Measurements from ENCODE around the gene SAP30BP. TPM values are rescaled to one million over a fixed set of nuclear protein-coding genes. Genes with fewer than 3 reads are reported as not detected.

The SAP30BP gene
- total and polyA plus RNA-seq, 2 of the 8 experiments (the other 6 are each of a cell fraction or from before 2014, with no cell fraction given): 63.3 to 79.9 TPM

DNA sequence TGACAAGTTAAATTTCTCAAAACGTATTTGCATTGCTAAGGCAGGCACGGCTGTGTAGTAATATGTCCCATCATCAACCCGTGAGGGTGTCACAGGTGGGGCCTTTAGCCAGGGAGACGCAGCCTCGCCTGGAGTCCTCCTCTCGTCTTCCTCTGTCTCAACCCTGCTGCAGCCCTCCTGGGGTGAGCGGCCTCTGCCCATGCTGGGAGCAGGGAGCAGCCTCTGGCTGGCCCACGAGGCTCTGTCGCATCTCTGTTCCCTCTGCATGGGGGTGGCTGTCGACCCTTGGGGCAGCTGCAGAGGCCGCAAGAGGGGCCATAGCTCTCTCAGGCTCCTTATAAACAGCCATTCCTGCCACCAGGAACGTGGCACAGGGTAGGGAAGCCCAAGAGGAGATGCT is 34.7 kb upstream of the SAP30BP start:
- no peak overlapping the region for H3K14ac ChIP-seq (ENCODE audit: insufficient read length)
- 80% methylated on average over 12 of the region's 12 CpGs; no CpG with 5 or more reads in 1 of the 2 experiments for WGBS, 2 experiments (ENCODE audit: extremely low coverage in 1 of 2, insufficient coverage in 1 of 2, insufficient read length in 1 of 2, insufficient replicate concordance in 2 of 2, low coverage in 1 of 2, low lambda C conversion rate in 2 of 2, missing lambda C conversion rate in 1 of 2)
- no peaks in the 10 kb centered on the region for H3K9me3 ChIP-seq (ENCODE audit: insufficient read depth in 2 of 2, low read depth in 1 of 2, low read length in 1 of 2)
- no peaks in the 10 kb centered on the region for H3K79me2 ChIP-seq (ENCODE audit: control insufficient read depth in 1 of 2, insufficient read depth in 2 of 2, low read length in 2 of 2)
- no peak overlapping the region for H3K4me2 ChIP-seq (ENCODE audit: insufficient read depth in 1 of 2, low read depth in 2 of 2, low read length in 2 of 2)
- H3K27me3 ChIP-seq (replicated peaks in 1 of 4; ENCODE audit: control insufficient read depth in 3 of 4, extremely low read depth in 1 of 4, insufficient read depth in 3 of 4, low read length in 3 of 4): no peaks in the 10 kb centered on the region
- H3K56ac ChIP-seq (replicated peaks; ENCODE audit: insufficient read length, low read depth, low read length): no peak overlapping the region
- no peak for TF ChIP-seq RNF2 (IDR thresholded peaks at IDR 0.05; ENCODE audit: borderline replicate concordance, low read depth, low read length, missing control alignments, poor library complexity, severe bottlenecking)
- no peak for TF ChIP-seq GABPA (IDR thresholded peaks at IDR 0.05; ENCODE audit: borderline replicate concordance, insufficient read depth, low read length)
- TF ChIP-seq RBBP5 (IDR thresholded peaks at IDR 0.05; ENCODE audit: borderline replicate concordance, low read depth, low read length): no peak
- no peak for TF ChIP-seq RFX5 (IDR thresholded peaks at IDR 0.05; ENCODE audit: borderline replicate concordance, low read depth, low read length)
- no peak for TF ChIP-seq POU5F1 (IDR thresholded peaks at IDR 0.05; ENCODE audit: low read depth, low read length)
- no peak for TF ChIP-seq CTBP2 (IDR thresholded peaks at IDR 0.05; ENCODE audit: borderline replicate concordance, insufficient read depth, insufficient read length, low read length)
- TF ChIP-seq BRCA1 (IDR thresholded peaks at IDR 0.05; ENCODE audit: low read depth, low read length): no peak
- TF ChIP-seq SP4 (IDR thresholded peaks at IDR 0.05; ENCODE audit: low read length): no peak
- no peak for TF ChIP-seq KDM4A (IDR thresholded peaks at IDR 0.05; ENCODE audit: low read depth, low read length, severe bottlenecking)
- TF ChIP-seq, protein P1, sequence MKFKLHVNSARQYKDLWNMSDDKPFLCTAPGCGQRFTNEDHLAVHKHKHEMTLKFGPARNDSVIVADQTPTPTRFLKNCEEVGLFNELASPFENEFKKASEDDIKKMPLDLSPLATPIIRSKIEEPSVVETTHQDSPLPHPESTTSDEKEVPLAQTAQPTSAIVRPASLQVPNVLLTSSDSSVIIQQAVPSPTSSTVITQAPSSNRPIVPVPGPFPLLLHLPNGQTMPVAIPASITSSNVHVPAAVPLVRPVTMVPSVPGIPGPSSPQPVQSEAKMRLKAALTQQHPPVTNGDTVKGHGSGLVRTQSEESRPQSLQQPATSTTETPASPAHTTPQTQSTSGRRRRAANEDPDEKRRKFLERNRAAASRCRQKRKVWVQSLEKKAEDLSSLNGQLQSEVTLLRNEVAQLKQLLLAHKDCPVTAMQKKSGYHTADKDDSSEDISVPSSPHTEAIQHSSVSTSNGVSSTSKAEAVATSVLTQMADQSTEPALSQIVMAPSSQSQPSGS (IDR thresholded peaks at IDR 0.05; ENCODE audit: low read length): no peak
- no peak for TF ChIP-seq RXRA (IDR thresholded peaks at IDR 0.05; ENCODE audit: insufficient read depth, low read depth, low read length)
- H3K9ac ChIP-seq (replicated peaks in 1 of 4; ENCODE audit: extremely low read depth in 1 of 4, low read depth in 3 of 4, low read length in 3 of 4): no peak overlapping the region; a peak in 1 of 7 replicates
- H3K4me3 ChIP-seq (ENCODE audit: extremely low read depth in 1 of 4, insufficient read depth in 2 of 4, low read depth in 3 of 4, low read length in 4 of 4): no peak overlapping the region
- no peak overlapping the region; the same call in none of the 2 replicates for H4K8ac ChIP-seq (ENCODE audit: extremely low read depth, insufficient read depth, low read length)
- H2AFZ ChIP-seq (ENCODE audit: low read length): no peak overlapping the region
- FAIRE-seq (no peak), DNase-seq (ENCODE audit: low read depth in 1 of 2, low spot score in 2 of 2) (no peak)
- peak overlapping the region; percentile 3 for H3K4ac ChIP-seq (replicated peaks; ENCODE audit: insufficient read length, low read depth, low read length)
- H3K27ac ChIP-seq (ENCODE audit: low read depth, low read length): no peak overlapping the region
- no peak overlapping the region for H4K5ac ChIP-seq (ENCODE audit: insufficient read length, low read depth, low read length)
- H2BK12ac ChIP-seq (ENCODE audit: low read depth, low read length): no peak overlapping the region; the same call in 1 of the 2 replicates
- ChIA-PET POLR2A (ENCODE audit: partially characterized antibody) (interaction anchor here (0.8 to 3.4 kb wide), 9 partner anchors 8 to 196 kb away, joined by 3 to 19 read pairs (median 4); partner anchors contain the start of genes RECQL5 and SAP30BP), CTCF (ENCODE audit: partially characterized antibody) (interaction anchor here (0.7 to 59.2 kb wide), 38 partner anchors 12 to 392 kb away, joined by 3 to 2200 read pairs (median 6); partner anchors contain the start of genes LLGL2, RECQL5, SAP30BP and SMIM5)
- no peaks in the 10 kb centered on the region for H3K79me1 ChIP-seq (ENCODE audit: low read depth, low read length)
- H2BK120ac ChIP-seq (replicated peaks; ENCODE audit: low read depth, low read length): no peak overlapping the region
- peak overlapping the region; percentile 15; the same call in 1 of the 2 replicates for H3K18ac ChIP-seq (ENCODE audit: extremely low read depth, low read length)
- H2BK20ac ChIP-seq (ENCODE audit: low read length): no peak overlapping the region
- H2BK15ac ChIP-seq (ENCODE audit: low read length): no peak overlapping the region
- peaks cover 5 to 20% of the 10 kb centered on the region in 2 experiments for H4K20me1 ChIP-seq (replicated peaks in 1 of 2; ENCODE audit: control insufficient read depth in 1 of 2, insufficient read depth in 2 of 2, low read length in 2 of 2)
- no peak overlapping the region for H3K23ac ChIP-seq (ENCODE audit: insufficient read length)
- peaks cover 0 to 16% (median 11%) of the 10 kb centered on the region in 4 experiments; a peak in 5 of 7 replicates for H3K4me1 ChIP-seq (replicated peaks in 1 of 4; ENCODE audit: control insufficient read depth in 3 of 4, insufficient read depth in 4 of 4, low read length in 3 of 4)
- H3K36me3 ChIP-seq (ENCODE audit: control insufficient read depth in 2 of 4, insufficient read depth in 4 of 4, low read length in 3 of 4): peaks cover 0 to 3% (median under 1%) of the 10 kb centered on the region in 4 experiments; a peak in 1 of 8 replicates
- H4K91ac ChIP-seq (replicated peaks; ENCODE audit: insufficient read length, low read length): no peak overlapping the region
- no peaks in the 10 kb centered on the region for H3K23me2 ChIP-seq (ENCODE audit: low read depth, low read length)
- H2AK5ac ChIP-seq (ENCODE audit: low read depth, low read length): no peak overlapping the region
- no peak overlapping the region for H2BK5ac ChIP-seq (ENCODE audit: low read depth, low read length)

All from H1 (cell line).